ENCODE measurements around the gene KRT81. TPM values are rescaled to one million over a fixed set of nuclear protein-coding genes. Genes with fewer than 3 reads are reported as not detected.

Gene KRT81
- total RNA-seq, 2 donors from 2014 or later = not detected

GRCh38 chr12:52314511-52314910 lies 23.2 kb upstream of the KRT81 start:
- TF ChIP-seq CTCF (conservative IDR thresholded peaks at IDR 0.05) = peak; percentile 20
- no peaks in the 10 kb centered on the region for H3K36me3 Mint-ChIP-seq (ENCODE audit: low read depth)
- no peak overlapping the region for H3K4me3 ChIP-seq (ENCODE audit: low read length)
- no peaks in the 10 kb centered on the region for H3K4me1 Mint-ChIP-seq
- H3K27me3 ChIP-seq (ENCODE audit: control insufficient read depth, insufficient read depth, low read length, poor library complexity, severe bottlenecking) = peaks cover 38% of the 10 kb centered on the region
- no peaks in the 10 kb centered on the region for H3K36me3 ChIP-seq (ENCODE audit: control insufficient read depth, insufficient read depth, low read length)
- H3K9me3 ChIP-seq (ENCODE audit: control insufficient read depth, low read length) = no peaks in the 10 kb centered on the region
- peaks cover 41% of the 10 kb centered on the region for H3K27me3 Mint-ChIP-seq (ENCODE audit: insufficient read depth)
- WGBS, 2 experiments (ENCODE audit: insufficient coverage in 1 of 2, insufficient read length in 1 of 2) = 79 to 88% methylated on average over 7 to 13 of the region's 13 CpGs
- no peak overlapping the region for H3K4me3 Mint-ChIP-seq
- DNase-seq = peak; percentile 56
- H3K9ac ChIP-seq (ENCODE audit: extremely low read depth, low read length, poor library complexity, severe bottlenecking) = no peak overlapping the region
- no peak overlapping the region for H3K27ac ChIP-seq (ENCODE audit: low read depth, low read length)
- no peaks in the 10 kb centered on the region for H3K9me3 Mint-ChIP-seq
- no peak overlapping the region for H3K27ac Mint-ChIP-seq
- no peaks in the 10 kb centered on the region for H3K4me1 ChIP-seq (ENCODE audit: control insufficient read depth, insufficient read depth, low read length)

- Histone ChIP-seq H3K4me1 (ENCODE audit: control insufficient read depth, insufficient read depth, low read length) (no peaks in the 10 kb centered on the region), H3K36me3 (ENCODE audit: control insufficient read depth, insufficient read depth, low read length) (no peaks in the 10 kb centered on the region), H3K9me3 (ENCODE audit: control insufficient read depth, low read length) (no peaks in the 10 kb centered on the region), H3K27me3 (ENCODE audit: control insufficient read depth, insufficient read depth, low read length, poor library complexity, severe bottlenecking) (peaks cover 42% of the 10 kb centered on the region), H3K4me3 (ENCODE audit: low read length) (no peak overlapping the region), H3K27ac (ENCODE audit: low read depth, low read length) (no peak overlapping the region), H3K9ac (ENCODE audit: extremely low read depth, low read length, poor library complexity, severe bottlenecking) (no peak overlapping the region)
- TF ChIP-seq CTCF (conservative IDR thresholded peaks at IDR 0.05) = no peak
- DNase-seq = peak; percentile 42
- Mint-ChIP-seq H3K27me3 (ENCODE audit: insufficient read depth) (peaks cover 47% of the 10 kb centered on the region), H3K4me3 (no peak overlapping the region), H3K9me3 (no peaks in the 10 kb centered on the region), H3K27ac (no peak overlapping the region), H3K36me3 (ENCODE audit: low read depth) (no peaks in the 10 kb centered on the region), H3K4me1 (peaks cover 1% of the 10 kb centered on the region)
- 90 to 95% methylated on average over 5 to 8 of the region's 9 CpGs for WGBS, 2 experiments (ENCODE audit: insufficient coverage in 1 of 2, insufficient read length in 1 of 2)
These were observed 22.6 kb upstream of the KRT81 start for GRCh38 chr12:52313926-52314325.

- H3K27me3 Mint-ChIP-seq (ENCODE audit: insufficient read depth) = peaks cover 52% of the 10 kb centered on the region
These were observed 22.1 kb upstream of the KRT81 start for GRCh38 chr12:52313461-52313860.

More at GRCh38 chr12:52313461-52313860, 22.1 kb upstream of the KRT81 start:
- Mint-ChIP-seq H3K4me1 (peaks cover 5% of the 10 kb centered on the region), H3K36me3 (ENCODE audit: low read depth) (no peaks in the 10 kb centered on the region), H3K4me3 (no peak overlapping the region), H3K27ac (no peak overlapping the region), H3K9me3 (no peaks in the 10 kb centered on the region)
- H3K27me3 ChIP-seq (ENCODE audit: control insufficient read depth, insufficient read depth, low read length, poor library complexity, severe bottlenecking) = peaks cover 46% of the 10 kb centered on the region
- no peak overlapping the region for H3K27ac ChIP-seq (ENCODE audit: low read depth, low read length)
- WGBS, 2 experiments (ENCODE audit: insufficient coverage in 1 of 2, insufficient read length in 1 of 2) = 57 to 81% methylated on average over 1 to 3 of the region's 3 CpGs
- DNase-seq = no peak
- no peaks in the 10 kb centered on the region for H3K9me3 ChIP-seq (ENCODE audit: control insufficient read depth, low read length)
- no peak for TF ChIP-seq CTCF (conservative IDR thresholded peaks at IDR 0.05)
- no peaks in the 10 kb centered on the region for H3K4me1 ChIP-seq (ENCODE audit: control insufficient read depth, insufficient read depth, low read length)
- H3K36me3 ChIP-seq (ENCODE audit: control insufficient read depth, insufficient read depth, low read length) = no peaks in the 10 kb centered on the region
- no peak overlapping the region for H3K9ac ChIP-seq (ENCODE audit: extremely low read depth, low read length, poor library complexity, severe bottlenecking)
- H3K4me3 ChIP-seq (ENCODE audit: low read length) = no peak overlapping the region
